ENCODE measurements around the gene SLC39A6.
A peak's percentile ranks its signal among the peaks of the same experiment; 100 is the strongest.
"Not testable (repeated sequence)": the region's sequence is repeated elsewhere in the genome, so short reads cannot be mapped to it uniquely, and the experiment has no call there.

Gene SLC39A6

GRCh38 chr18:36128530-36128870, 640 bp downstream of the SLC39A6 start:
- Mint-ChIP-seq H3K27ac (peak overlapping the region; percentile 92), H3K27me3 (no peaks in the 10 kb centered on the region), H3K4me3 (peak overlapping the region; percentile 87), H3K9me3 (no peaks in the 10 kb centered on the region), H3K36me3 (ENCODE audit: low read depth) (peaks cover 32% of the 10 kb centered on the region), H3K4me1 (peaks cover 52% of the 10 kb centered on the region)
- DNase-seq: peak; percentile 28
- no peak for ATAC-seq

DNA sequence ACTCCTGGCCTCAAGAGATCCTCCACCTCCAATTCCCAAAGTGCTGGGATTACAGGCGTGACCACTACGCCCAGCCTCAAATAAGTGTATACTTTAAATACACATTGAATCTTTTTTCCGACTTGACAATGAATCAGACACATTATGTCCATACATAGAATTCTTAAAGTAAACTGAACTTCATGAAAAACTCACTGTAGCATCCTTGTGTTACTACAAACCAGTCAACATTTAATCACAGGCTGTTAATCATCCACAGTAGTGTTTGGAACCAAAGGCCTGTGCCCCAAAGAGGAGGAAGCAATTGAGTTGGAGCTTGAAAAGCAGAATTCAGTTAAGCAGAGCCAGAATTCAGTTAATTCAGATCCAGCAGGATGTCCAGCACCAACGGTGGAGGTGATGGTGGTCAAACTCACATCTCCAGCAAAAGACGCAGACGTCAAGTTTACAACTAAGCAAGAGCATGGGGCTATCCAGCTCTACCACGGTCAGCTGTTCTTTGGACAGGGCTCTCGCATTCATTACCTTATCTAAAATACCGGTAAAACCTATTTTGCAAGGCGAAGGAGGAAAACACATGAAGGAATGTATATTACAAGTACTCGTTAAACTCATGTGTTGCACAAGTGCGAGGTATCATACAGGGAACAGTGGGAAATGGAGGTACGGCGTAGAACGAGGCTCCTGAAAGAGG, 1.2 kb downstream of the SLC39A6 start:
- peaks cover 52% of the 10 kb centered on the region for H3K4me1 Mint-ChIP-seq
- H3K36me3 Mint-ChIP-seq (ENCODE audit: low read depth): peaks cover 33% of the 10 kb centered on the region
- no peaks in the 10 kb centered on the region for H3K27me3 Mint-ChIP-seq
- DNase-seq (no peak), ATAC-seq (no peak)
- H3K4me3 Mint-ChIP-seq: peak overlapping the region; percentile 87
- H3K27ac Mint-ChIP-seq: peak overlapping the region; percentile 92
- no peaks in the 10 kb centered on the region for H3K9me3 Mint-ChIP-seq

- Mint-ChIP-seq H3K9me3 (no peaks in the 10 kb centered on the region), H3K36me3 (ENCODE audit: low read depth) (peaks cover 36% of the 10 kb centered on the region), H3K4me3 (no peak overlapping the region), H3K27me3 (no peaks in the 10 kb centered on the region), H3K27ac (no peak overlapping the region), H3K4me1 (peaks cover 39% of the 10 kb centered on the region)
- no peak for ATAC-seq
- no peak for DNase-seq
These were observed 2.5 kb downstream of the SLC39A6 start for GRCh38 chr18:36126668-36127067.

GRCh38 chr18:36124841-36125240, 4.3 kb downstream of the SLC39A6 start:
- Mint-ChIP-seq H3K36me3 (ENCODE audit: low read depth) (peaks cover 45% of the 10 kb centered on the region), H3K4me3 (no peak overlapping the region)

DNA sequence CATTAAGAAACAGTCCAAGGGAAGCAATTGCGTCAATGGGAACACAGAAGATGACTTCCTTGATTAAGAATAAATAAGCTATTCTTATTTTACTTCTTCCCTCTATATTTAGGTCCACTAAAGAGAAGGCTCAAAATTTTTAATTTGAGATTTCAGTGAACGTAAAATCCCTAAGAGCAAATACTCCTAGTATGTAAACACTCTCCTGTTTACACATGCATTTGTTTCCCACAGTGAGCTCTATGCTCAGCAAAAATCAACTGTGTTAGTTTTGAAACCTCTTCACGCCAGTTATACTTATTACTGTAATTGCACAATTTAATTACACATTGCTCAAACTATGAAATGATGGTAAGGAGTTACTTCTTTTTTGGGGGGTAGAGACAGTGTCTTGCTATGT, 8.8 kb downstream of the SLC39A6 start:
- H3K27ac Mint-ChIP-seq: no peak overlapping the region
- peaks cover 47% of the 10 kb centered on the region for H3K36me3 Mint-ChIP-seq (ENCODE audit: low read depth)
- ATAC-seq (no peak), DNase-seq (no peak)
- H3K4me1 Mint-ChIP-seq: peaks cover 2% of the 10 kb centered on the region
- no peak overlapping the region for H3K4me3 Mint-ChIP-seq
- no peaks in the 10 kb centered on the region for H3K27me3 Mint-ChIP-seq
- H3K9me3 Mint-ChIP-seq: no peaks in the 10 kb centered on the region

More at GRCh38 chr18:36124841-36125240, 4.3 kb downstream of the SLC39A6 start:
- ATAC-seq: no peak
- Mint-ChIP-seq H3K4me1 (peaks cover 27% of the 10 kb centered on the region), H3K27ac (no peak overlapping the region), H3K9me3 (no peaks in the 10 kb centered on the region), H3K27me3 (no peaks in the 10 kb centered on the region)
- DNase-seq: no peak

DNA sequence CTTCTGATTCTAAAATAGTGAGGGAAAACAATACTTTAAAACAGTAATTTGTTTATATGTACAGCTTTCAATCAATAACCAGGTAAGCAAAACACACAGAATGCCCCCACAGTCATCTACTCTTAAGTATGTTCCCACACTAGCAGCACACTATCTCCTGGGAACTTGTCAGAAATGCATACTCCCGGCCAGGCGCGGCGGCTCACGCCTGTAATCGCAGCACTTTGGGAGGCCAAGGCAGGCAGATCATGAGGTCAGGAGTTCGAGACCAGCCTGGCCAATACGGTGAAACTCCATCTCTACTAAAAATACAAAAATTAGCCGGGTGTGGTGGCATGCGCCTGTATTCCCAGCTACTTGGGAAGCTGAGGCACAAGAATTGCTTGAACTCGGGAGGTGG, 12.4 kb downstream of the SLC39A6 start:
- H3K36me3 Mint-ChIP-seq (ENCODE audit: low read depth): peaks cover 46% of the 10 kb centered on the region
- ATAC-seq, DNase-seq, H3K4me3 Mint-ChIP-seq, H3K27me3 Mint-ChIP-seq, H3K27ac Mint-ChIP-seq, H3K9me3 Mint-ChIP-seq, H3K4me1 Mint-ChIP-seq: not testable (repeated sequence)

- H3K27ac Mint-ChIP-seq: no peak overlapping the region
- H3K27me3 Mint-ChIP-seq: no peaks in the 10 kb centered on the region
- H3K9me3 Mint-ChIP-seq: no peaks in the 10 kb centered on the region
- no peaks in the 10 kb centered on the region for H3K4me1 Mint-ChIP-seq
- H3K36me3 Mint-ChIP-seq (ENCODE audit: low read depth): peaks cover 45% of the 10 kb centered on the region
- DNase-seq (no peak), ATAC-seq (no peak)
- H3K4me3 Mint-ChIP-seq: no peak overlapping the region
These were observed 14.4 kb downstream of the SLC39A6 start for GRCh38 chr18:36114738-36115137.

DNA sequence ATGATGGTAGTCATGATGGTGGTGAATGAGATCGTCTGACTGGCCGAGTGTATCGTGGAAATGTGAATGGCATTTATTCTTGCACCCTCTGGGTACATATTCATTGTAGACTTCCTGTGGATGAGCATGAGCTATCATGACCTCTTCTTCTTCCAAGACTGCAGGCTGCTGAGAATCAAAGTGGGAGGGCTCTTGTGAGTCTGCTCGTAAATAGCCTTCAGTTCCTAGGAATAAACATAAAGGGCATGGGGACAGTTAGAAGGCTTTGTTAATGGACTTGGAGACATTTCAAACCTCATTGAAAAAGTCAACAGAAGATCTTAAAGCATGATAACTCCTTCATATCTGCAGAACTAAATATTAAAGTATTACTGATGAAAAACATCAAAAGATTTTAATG, 14.9 kb downstream of the SLC39A6 start:
- Mint-ChIP-seq H3K9me3 (no peaks in the 10 kb centered on the region), H3K4me1 (no peaks in the 10 kb centered on the region), H3K27me3 (no peaks in the 10 kb centered on the region), H3K36me3 (ENCODE audit: low read depth) (peaks cover 49% of the 10 kb centered on the region), H3K27ac (no peak overlapping the region), H3K4me3 (no peak overlapping the region)
- DNase-seq: no peak
- no peak for ATAC-seq

- no peak overlapping the region for H3K27ac Mint-ChIP-seq
- no peaks in the 10 kb centered on the region for H3K27me3 Mint-ChIP-seq
- DNase-seq (no peak), ATAC-seq (no peak)
- no peak overlapping the region for H3K4me3 Mint-ChIP-seq
- no peaks in the 10 kb centered on the region for H3K4me1 Mint-ChIP-seq
- H3K36me3 Mint-ChIP-seq (ENCODE audit: low read depth): peaks cover 46% of the 10 kb centered on the region
- no peaks in the 10 kb centered on the region for H3K9me3 Mint-ChIP-seq
These were observed 16.8 kb downstream of the SLC39A6 start for GRCh38 chr18:36112302-36112701.

DNA sequence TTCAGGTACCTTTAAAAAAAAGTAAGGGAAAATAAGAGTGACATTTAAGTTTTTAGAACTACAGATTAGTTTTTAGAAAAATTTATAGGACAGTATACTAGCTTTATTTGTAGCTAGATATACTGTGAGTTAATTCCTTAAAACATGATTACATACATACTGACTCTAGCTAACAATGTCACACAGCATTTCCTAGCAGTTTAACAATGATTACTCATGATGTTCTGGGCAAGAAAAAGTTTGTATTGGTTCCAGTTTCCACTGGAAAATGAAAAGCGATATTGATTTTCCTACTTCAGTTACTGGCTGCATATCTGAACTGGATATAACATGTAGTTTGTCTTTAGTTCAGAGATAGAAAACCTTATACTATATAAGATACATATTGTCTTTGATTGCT, 19.4 kb downstream of the SLC39A6 start:
- H3K27ac Mint-ChIP-seq: no peak overlapping the region
- DNase-seq: no peak
- H3K4me3 Mint-ChIP-seq: no peak overlapping the region
- no peak for ATAC-seq
- no peaks in the 10 kb centered on the region for H3K27me3 Mint-ChIP-seq
- peaks cover 37% of the 10 kb centered on the region for H3K36me3 Mint-ChIP-seq (ENCODE audit: low read depth)
- no peaks in the 10 kb centered on the region for H3K4me1 Mint-ChIP-seq
- H3K9me3 Mint-ChIP-seq: no peaks in the 10 kb centered on the region

DNA sequence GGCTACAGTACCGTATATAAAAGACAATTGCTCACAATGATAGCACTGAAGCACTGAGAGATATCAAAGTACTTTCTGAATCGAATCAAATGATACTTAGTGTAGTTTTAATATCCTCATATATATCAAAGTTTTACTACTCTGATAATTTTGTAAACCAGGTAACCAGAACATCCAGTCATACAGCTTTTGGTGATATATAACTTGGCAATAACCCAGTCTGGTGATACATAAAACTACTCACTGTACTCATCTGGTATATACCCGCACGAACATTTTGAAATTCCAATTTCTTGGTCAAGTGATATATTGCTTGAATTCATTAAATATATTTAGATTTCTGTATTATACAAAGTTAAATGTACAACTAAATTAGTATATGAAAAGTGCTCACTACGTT, 20.5 kb downstream of the SLC39A6 start:
- no peak for ATAC-seq
- no peak overlapping the region for H3K4me3 Mint-ChIP-seq
- H3K9me3 Mint-ChIP-seq: no peaks in the 10 kb centered on the region
- no peak for DNase-seq
- H3K4me1 Mint-ChIP-seq: no peaks in the 10 kb centered on the region
- H3K36me3 Mint-ChIP-seq (ENCODE audit: low read depth): peaks cover 29% of the 10 kb centered on the region
- H3K27me3 Mint-ChIP-seq: no peaks in the 10 kb centered on the region
- H3K27ac Mint-ChIP-seq: no peak overlapping the region

DNA sequence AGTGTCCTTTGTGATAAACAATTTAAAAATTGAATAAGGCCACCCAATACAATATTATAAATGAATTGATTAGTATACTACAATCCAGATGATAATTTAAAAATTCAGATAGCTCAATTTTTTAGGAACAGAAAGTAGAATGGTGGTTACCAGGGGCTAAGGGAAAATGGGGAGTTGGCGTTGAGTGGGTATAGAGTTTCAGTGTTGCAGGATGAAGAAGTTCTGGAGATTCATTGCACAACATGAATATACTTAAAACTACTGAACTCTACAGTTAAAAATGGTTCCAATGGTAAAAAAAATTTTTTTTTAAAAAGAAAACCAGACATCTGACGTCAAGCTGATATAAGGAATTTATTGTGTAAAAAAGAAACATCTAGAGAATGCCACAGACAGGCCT, 20.9 kb downstream of the SLC39A6 start:
- no peaks in the 10 kb centered on the region for H3K4me1 Mint-ChIP-seq
- peaks cover 27% of the 10 kb centered on the region for H3K36me3 Mint-ChIP-seq (ENCODE audit: low read depth)
- no peak for ATAC-seq
- no peaks in the 10 kb centered on the region for H3K27me3 Mint-ChIP-seq
- H3K27ac Mint-ChIP-seq: no peak overlapping the region
- no peaks in the 10 kb centered on the region for H3K9me3 Mint-ChIP-seq
- no peak overlapping the region for H3K4me3 Mint-ChIP-seq
- DNase-seq: no peak

- Mint-ChIP-seq H3K27ac (no peak overlapping the region), H3K36me3 (ENCODE audit: low read depth) (peaks cover 24% of the 10 kb centered on the region), H3K27me3 (no peaks in the 10 kb centered on the region), H3K4me1 (no peaks in the 10 kb centered on the region), H3K4me3 (no peak overlapping the region), H3K9me3 (no peaks in the 10 kb centered on the region)
- ATAC-seq (no peak), DNase-seq (no peak)
These were observed 21.7 kb downstream of the SLC39A6 start for GRCh38 chr18:36107477-36107876.

DNA sequence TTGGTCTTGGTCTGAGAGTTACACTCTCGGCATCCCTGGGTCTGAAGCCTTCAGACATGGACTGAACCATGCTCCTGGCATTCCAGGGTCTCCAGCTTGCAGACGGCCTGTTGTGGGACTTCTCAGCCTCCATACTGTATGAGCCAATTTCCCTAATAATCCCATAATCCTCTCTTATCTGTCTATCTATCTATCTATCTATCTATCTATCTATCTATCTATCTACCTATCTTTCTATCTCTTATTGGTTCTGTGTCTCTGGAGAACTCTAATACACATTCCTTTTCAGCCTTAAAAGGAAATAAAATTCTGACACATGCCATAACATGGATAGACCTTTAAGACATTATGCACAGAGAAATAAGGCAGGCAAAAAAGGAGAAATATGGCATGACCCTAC, 24.4 kb downstream of the SLC39A6 start:
- Mint-ChIP-seq H3K4me3 (no peak overlapping the region), H3K9me3 (no peaks in the 10 kb centered on the region), H3K4me1 (no peaks in the 10 kb centered on the region), H3K36me3 (ENCODE audit: low read depth) (peaks cover 7% of the 10 kb centered on the region), H3K27ac (no peak overlapping the region), H3K27me3 (peaks cover 2% of the 10 kb centered on the region)
- ATAC-seq (no peak), DNase-seq (no peak)

DNA sequence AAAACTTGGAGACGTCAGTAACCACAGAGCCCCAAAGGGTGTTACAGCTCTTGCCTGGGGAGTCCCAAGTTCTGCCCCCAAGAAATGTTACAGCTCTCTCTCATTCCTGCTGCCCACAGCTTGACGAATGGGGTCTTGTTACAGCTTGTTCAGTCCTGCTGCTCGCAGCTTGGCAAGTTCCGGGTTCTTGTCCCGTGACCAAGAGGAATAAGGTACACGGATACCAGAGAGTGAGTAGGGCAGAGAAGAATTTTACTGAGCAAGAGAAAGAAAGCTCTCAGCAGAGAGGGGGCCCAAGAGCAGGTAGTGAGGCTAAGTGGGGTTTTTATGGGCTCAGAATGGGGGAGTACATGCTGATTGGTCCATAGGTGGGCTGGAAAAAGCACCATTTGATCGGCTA, 27.2 kb downstream of the SLC39A6 start:
- no peak for ATAC-seq

DNA sequence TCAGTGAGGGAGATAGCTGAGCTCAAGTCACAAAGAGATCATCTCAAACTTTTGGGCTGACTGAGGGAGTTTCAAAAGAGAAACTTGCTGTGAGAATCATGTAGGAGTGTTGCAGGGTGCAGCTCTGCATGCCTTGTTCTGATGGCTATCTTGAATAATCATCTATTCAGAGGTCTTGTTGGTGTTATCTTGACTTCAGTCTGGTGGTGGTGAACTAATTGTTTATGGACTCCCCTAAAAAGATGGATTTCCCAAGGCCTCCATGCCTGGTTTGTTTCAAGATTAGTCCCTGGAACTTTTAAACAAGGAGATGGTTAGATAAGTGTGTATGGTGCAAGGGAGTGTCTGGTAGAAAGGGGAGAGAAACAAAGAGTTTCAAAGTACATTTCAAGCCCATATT, 29.8 kb downstream of the SLC39A6 start:
- H3K4me1 Mint-ChIP-seq: no peaks in the 10 kb centered on the region
- no peak for ATAC-seq
- no peak for DNase-seq

More for the DNA sequence above, 27.2 kb downstream of the SLC39A6 start:
- Mint-ChIP-seq H3K36me3 (ENCODE audit: low read depth) (no peaks in the 10 kb centered on the region), H3K4me1 (no peaks in the 10 kb centered on the region), H3K27ac (no peak overlapping the region), H3K4me3 (no peak overlapping the region), H3K27me3 (peaks cover 2% of the 10 kb centered on the region), H3K9me3 (no peaks in the 10 kb centered on the region)
- no peak for DNase-seq

More for the DNA sequence above, 29.8 kb downstream of the SLC39A6 start:
- H3K36me3 Mint-ChIP-seq (ENCODE audit: low read depth): no peaks in the 10 kb centered on the region
- H3K9me3 Mint-ChIP-seq: no peaks in the 10 kb centered on the region
- H3K4me3 Mint-ChIP-seq: no peak overlapping the region
- H3K27me3 Mint-ChIP-seq: peaks cover 2% of the 10 kb centered on the region
- H3K27ac Mint-ChIP-seq: no peak overlapping the region

Measured in activated naive CD8-positive, alpha-beta T cell treated with anti-CD3 and anti-CD28 coated beads, Interleukin-2, amount 50 U/mL, for 24 hours (primary cell).